Bronchial epithelial cell (primary cell): ENCODE data around the gene FTO. TPM values are rescaled to one million over a fixed set of nuclear protein-coding genes. Genes with fewer than 3 reads are reported as not detected.

ENCODE experiments used
- DNase-seq: peaks from one replicate; pipeline ENCODE4 v3.0.0-alpha.2; 2010; ENCODE audit warnings: low read depth
- FAIRE-seq: peaks from 2 replicates; lab custom pipeline; 2011; peaks lifted over from hg19 to GRCh38; lab: Jason Lieb, UNC
- H3K27me3 ChIP-seq: 2 replicates; pipeline ENCODE4 v1.5.1; 2011; ENCODE audit warnings: low read length; ENCODE audit not compliant: control insufficient read depth, insufficient read depth
- H3K36me3 ChIP-seq: 2 replicates; pipeline ENCODE4 v1.5.1; 2011; ENCODE audit warnings: low read length; ENCODE audit not compliant: control insufficient read depth, insufficient read depth
- H3K4me3 ChIP-seq: 2 replicates; pipeline ENCODE4 v1.5.1; 2011; ENCODE audit warnings: mild to moderate bottlenecking, low read depth, low read length, control low read depth
- total RNA-seq: library from RNA; depleted of rRNA; stranded (reverse); fragments of >200 nt; gene quantifications from 2 replicates; pipeline ENCODE4 v1.2.1, GENCODE V29; 2014
- TF ChIP-seq, protein P1 (sequence below): IDR thresholded peaks from 2 replicates; pipeline ENCODE4 v1.5.1; 2011; ENCODE audit warnings: mild to moderate bottlenecking, moderate library complexity, low read length, control low read depth, inconsistent platforms; ENCODE audit not compliant: insufficient read depth, severe bottlenecking

FTO gene
- total RNA-seq, 1 donor from 2014 or later: 41.6 TPM

DNA sequence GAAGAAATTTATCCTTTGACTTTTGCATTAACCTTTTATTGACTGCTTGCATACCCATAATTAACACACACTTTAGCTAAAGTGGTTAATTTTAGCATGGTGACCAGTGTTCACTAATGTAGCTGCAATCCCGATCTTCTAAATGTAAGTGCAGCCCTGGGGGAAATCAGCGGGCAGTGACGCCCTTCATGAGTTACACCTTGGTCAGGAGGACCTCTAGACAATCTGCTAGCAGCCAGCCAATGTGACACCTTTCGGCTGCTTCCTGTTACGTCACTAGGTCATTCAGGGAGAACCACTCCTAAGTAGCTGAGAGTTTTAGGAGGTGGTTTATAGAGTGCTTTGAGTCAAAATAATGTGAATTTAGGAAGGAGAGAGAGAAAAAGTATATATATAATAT lies 402.1 kb downstream of the FTO start:
- Histone ChIP-seq H3K36me3 (no peaks in the 10 kb centered on the region), H3K27me3 (no peaks in the 10 kb centered on the region), H3K4me3 (no peak overlapping the region)
- FAIRE-seq (no peak), DNase-seq (no peak)
- TF ChIP-seq, protein P1, sequence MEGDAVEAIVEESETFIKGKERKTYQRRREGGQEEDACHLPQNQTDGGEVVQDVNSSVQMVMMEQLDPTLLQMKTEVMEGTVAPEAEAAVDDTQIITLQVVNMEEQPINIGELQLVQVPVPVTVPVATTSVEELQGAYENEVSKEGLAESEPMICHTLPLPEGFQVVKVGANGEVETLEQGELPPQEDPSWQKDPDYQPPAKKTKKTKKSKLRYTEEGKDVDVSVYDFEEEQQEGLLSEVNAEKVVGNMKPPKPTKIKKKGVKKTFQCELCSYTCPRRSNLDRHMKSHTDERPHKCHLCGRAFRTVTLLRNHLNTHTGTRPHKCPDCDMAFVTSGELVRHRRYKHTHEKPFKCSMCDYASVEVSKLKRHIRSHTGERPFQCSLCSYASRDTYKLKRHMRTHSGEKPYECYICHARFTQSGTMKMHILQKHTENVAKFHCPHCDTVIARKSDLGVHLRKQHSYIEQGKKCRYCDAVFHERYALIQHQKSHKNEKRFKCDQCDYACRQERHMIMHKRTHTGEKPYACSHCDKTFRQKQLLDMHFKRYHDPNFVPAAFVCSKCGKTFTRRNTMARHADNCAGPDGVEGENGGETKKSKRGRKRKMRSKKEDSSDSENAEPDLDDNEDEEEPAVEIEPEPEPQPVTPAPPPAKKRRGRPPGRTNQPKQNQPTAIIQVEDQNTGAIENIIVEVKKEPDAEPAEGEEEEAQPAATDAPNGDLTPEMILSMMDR: no peak

DNA sequence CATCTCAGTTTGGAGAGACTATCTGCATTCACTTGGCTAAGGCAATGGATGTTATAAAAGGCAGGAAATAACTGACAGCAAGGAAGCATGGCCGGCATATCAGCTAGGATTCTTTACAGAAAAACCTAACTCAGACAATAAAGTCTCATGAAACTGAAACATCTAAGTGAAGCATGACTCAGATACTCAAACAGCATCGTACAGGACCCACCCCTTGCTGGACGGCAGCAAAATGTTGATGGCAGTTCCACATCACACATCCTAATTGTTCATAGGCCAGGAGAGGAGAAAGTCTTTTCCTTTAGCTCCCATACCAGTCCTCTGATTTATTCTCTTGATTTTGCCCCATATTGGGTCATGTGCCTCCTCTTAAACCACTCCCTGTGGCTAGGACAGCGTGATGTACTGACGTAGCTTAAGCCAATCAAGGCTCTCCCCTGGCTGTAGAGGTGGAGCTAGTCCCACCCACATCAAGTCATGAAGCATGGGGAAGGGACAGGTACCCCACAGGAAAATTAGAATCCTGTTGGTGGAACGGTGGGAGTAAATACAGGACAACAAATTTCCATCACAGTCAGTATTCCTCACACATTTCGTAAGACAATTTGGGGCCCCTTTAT lies 403.7 kb downstream of the FTO start:
- DNase-seq (peak; percentile 7), FAIRE-seq (no peak)
- TF ChIP-seq, protein P1: no peak
- no peaks in the 10 kb centered on the region for H3K36me3 ChIP-seq
- H3K4me3 ChIP-seq: no peak overlapping the region
- no peaks in the 10 kb centered on the region for H3K27me3 ChIP-seq

DNA sequence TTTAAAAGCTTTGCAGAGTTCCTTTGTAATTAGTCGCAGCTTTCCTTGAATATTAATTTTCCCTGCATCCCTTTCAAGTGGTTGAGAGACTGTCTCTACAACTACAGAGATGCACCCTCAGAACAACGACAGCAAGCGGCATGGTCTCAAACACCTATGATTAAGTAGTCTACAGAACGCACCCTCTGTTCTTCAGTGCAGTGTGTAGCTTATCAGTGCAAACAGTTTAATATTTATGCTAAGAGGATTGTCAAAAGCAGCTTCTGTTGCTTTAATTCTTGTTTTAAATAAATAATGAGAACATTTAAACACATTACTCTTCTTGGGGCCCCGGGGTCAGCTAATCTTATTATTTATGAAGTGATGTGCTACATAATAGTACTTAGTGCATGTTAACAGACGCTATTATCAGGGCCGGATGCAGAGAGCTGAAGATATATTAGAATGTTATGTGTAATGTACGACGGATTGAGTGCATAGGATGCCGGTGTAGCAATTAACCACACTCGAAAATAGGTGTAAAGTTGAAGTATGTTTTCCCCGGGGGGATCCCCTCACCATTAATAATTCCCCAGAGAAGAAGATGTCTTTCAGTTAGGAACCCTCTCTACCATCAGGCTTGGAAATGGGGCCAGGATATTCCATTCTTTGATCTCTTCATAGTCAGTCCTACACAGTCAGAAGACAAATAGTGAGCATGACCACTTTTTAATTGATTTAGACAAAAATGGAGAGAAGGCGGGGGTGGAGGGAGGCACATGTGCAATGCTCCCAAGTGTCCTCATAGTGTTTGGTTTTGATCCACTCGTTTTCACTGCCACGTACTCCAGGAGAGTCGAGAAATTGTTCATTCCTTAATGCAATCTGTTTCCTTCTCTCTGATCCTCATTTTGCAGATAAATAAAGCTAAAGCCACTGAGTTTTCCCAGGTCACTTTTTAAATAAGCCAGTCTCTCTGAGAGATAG lies 406.3 kb downstream of the FTO start:
- Histone ChIP-seq H3K36me3 (no peaks in the 10 kb centered on the region), H3K4me3 (no peak overlapping the region), H3K27me3 (no peaks in the 10 kb centered on the region)
- no peak for DNase-seq
- TF ChIP-seq, protein P1: no peak
- FAIRE-seq: no peak

DNA sequence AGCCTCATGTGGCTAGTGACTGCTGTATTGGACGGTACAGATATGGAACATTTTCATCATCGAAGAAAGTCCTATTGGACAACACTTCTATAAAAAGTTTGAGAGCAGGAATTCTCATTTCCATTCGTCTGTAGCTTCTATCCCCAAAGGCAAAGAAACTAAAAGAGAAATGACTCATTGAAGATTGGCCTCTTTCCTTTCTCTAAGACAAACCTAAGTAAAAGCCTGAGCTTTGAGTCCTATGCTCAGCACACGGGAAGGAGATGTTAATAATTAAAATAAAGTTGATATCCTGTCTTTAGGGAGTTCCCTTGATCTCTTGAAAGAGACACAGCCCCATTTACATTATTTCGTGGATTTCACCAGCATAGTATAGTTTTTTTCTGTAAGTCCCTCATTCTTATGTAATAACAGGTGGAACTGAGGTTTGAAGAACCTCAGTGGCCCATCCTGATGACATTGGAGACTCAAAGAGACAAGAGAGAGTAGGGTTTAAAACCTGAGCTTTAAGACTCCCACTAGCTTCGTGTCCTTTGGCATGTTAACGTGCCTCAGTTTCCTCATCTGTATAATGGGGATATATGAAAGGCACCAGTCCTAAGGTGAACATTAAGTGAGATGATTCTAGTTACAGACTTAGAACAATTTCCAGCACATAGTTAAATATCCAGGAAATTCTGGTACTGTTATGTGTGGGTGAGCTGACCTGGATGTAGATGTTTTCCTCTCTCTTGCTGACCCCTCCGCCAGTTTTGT lies 408.7 kb downstream of the FTO start:
- TF ChIP-seq, protein P1: no peak
- Histone ChIP-seq H3K36me3 (no peaks in the 10 kb centered on the region), H3K4me3 (no peak overlapping the region), H3K27me3 (no peaks in the 10 kb centered on the region)
- FAIRE-seq (peak; percentile 47), DNase-seq (no peak)

GRCh38 chr16:54115558-54115957 lies 411.6 kb downstream of the FTO start:
- DNase-seq (no peak), FAIRE-seq (no peak)
- no peaks in the 10 kb centered on the region for H3K36me3 ChIP-seq
- H3K27me3 ChIP-seq: no peaks in the 10 kb centered on the region
- H3K4me3 ChIP-seq: no peak overlapping the region
- TF ChIP-seq, protein P1: no peak
